ENCODE results near the gene ANKEF1.

Gene ANKEF1

GRCh38 chr20:10090588-10091166, 55.9 kb downstream of the ANKEF1 start:
- DNase-seq: peak; percentile 72

GRCh38 chr20:10093087-10093591, 58.4 kb downstream of the ANKEF1 start:
- DNase-seq: no peak

GRCh38 chr20:10094566-10095173, 59.9 kb downstream of the ANKEF1 start:
- no peak for DNase-seq

- no peak for DNase-seq
Measured at GRCh38 chr20:10096790-10097189, 62.0 kb downstream of the ANKEF1 start.

GRCh38 chr20:10105046-10105445, 70.3 kb downstream of the ANKEF1 start:
- no peak for DNase-seq

Measured in DMS79 treated with DMSO at 0.1 percent for 48 hours (cell line).